ENCODE data around the gene LTBP4.

GRCh38 chr19:40576151-40576584 lies 25.0 kb upstream of the LTBP4 start:
- TF ChIP-seq CTCF (IDR thresholded peaks at IDR 0.05) (no peak), EZH2 (IDR thresholded peaks at IDR 0.05; ENCODE audit: borderline replicate concordance, insufficient read depth, low read depth, low read length, poor library complexity, severe bottlenecking) (no peak)
